Measurements from ENCODE around the gene CAMK2B.

DNA sequence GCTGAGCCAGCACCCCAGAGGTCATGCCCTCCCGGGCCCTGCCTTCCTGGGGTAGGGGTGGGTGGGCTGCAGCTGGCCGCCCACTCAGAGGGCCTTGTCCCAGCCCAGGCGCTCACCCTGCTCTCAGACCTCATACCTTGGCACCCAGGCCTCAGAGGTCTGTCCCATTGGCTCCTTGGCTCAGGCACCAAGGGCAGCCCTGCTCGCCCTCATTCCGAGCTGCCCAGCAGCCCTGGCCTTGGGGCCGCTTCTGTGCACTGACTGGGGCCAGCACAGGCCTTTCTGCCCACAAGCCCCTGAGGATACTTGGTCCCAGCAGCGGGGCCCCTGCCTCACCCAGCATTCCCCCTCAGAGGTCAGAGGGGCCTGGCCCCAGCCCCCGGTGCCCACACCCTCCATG lies 90.3 kb downstream of the CAMK2B start:
- TF ChIP-seq, protein P1, sequence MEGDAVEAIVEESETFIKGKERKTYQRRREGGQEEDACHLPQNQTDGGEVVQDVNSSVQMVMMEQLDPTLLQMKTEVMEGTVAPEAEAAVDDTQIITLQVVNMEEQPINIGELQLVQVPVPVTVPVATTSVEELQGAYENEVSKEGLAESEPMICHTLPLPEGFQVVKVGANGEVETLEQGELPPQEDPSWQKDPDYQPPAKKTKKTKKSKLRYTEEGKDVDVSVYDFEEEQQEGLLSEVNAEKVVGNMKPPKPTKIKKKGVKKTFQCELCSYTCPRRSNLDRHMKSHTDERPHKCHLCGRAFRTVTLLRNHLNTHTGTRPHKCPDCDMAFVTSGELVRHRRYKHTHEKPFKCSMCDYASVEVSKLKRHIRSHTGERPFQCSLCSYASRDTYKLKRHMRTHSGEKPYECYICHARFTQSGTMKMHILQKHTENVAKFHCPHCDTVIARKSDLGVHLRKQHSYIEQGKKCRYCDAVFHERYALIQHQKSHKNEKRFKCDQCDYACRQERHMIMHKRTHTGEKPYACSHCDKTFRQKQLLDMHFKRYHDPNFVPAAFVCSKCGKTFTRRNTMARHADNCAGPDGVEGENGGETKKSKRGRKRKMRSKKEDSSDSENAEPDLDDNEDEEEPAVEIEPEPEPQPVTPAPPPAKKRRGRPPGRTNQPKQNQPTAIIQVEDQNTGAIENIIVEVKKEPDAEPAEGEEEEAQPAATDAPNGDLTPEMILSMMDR (IDR thresholded peaks at IDR 0.05): no peak
- TF ChIP-seq POLR2A (IDR thresholded peaks at IDR 0.05): no peak
